CD4-positive, alpha-beta T cell treated with Interleukin-1 beta for 1 hour (primary cell): Measurements from ENCODE around the gene CLOCK.

ENCODE experiments used
- DNase-seq, 2 donors: peaks; one replicate each; pipeline ENCODE4 v3.0.0-alpha.2; 2020 to 2022

CLOCK gene

GRCh38 chr4:55407764-55408163 is 138.9 kb downstream of the CLOCK start:
- no peak for DNase-seq

GRCh38 chr4:55407119-55407518 is 139.6 kb downstream of the CLOCK start:
- no peak for DNase-seq

DNA sequence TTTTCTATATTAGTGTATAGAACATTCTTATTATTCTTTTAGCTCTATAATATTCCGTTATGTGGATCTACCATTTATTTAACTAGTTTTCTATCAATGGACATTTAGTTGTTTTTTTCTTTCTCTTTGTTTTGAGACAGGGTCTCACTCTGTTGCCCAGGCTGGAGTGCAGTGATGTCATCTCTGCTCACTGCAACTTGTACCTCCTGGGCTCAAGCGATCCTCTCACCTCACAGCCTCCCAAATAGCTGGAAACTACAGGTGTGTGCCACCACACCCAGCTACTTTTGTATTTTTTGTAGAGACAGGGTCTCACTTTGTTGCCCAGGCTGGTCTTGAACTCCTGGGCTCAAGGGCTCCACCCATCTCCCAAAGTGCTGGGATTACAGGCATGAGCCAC is 140.2 kb downstream of the CLOCK start:
- no peak for DNase-seq

- no peak for DNase-seq
Measured at GRCh38 chr4:55405073-55405472, 141.6 kb downstream of the CLOCK start.

DNA sequence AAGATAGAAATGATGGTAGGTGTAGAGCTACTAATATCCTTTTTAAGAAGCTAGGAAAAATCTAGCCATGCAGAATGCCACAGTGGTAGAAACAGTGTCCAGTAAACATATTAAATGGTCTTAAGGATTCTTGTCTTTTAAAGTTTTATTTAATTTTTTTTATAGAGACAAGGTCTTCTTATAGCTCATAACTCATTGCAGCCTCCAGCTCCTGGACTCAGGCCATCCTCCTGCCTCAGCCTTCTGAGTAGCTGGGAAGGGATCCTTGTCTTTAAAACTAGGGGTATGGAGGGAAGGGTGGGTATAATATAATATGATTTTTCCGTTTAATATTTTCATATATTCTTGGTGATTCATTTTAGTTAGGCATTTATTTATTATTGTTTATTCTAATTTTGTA is 147.1 kb downstream of the CLOCK start:
- no peak for DNase-seq

GRCh38 chr4:55398966-55399365 is 147.7 kb downstream of the CLOCK start:
- no peak for DNase-seq

GRCh38 chr4:55398461-55398860 is 148.2 kb downstream of the CLOCK start:
- no peak for DNase-seq

DNA sequence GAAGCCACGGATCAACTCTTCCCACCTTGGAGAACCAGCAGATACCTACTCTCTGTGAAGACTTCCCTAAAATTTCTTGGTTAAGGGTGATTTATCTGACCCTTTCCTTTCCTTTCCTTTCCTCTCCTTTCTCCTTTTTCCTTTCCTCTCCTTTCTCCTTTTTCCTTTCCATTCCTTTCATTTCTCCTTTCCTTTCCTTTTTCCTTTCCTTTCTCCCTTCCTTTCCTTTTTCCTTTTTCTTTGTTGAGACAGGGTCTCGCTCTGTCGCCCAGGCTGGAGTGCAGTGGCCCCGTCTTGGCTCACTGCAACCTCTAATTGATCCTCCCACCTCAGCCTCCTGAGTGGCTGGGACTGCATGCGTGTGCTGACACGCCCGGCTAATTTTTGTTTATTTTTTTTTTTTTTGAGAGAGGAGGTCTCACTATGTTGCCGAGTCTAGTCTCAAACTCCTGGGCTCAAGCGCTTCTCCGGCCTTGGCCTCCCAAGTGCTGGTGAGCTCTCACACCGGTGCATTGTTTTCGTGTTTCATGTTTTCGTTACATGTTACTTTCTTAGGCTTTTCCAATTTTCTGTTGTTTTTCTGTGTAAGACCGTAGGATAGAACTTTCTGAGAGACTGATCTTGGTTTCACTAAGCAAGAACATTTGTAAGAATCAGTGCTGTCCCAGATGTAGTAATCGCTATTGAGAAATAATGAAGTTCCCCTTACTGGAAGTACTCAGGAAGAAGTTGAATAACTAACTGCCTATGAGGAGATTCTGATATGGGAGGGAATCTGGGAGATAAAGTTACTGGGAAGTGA is 149.0 kb downstream of the CLOCK start:
- DNase-seq: no peak

DNA sequence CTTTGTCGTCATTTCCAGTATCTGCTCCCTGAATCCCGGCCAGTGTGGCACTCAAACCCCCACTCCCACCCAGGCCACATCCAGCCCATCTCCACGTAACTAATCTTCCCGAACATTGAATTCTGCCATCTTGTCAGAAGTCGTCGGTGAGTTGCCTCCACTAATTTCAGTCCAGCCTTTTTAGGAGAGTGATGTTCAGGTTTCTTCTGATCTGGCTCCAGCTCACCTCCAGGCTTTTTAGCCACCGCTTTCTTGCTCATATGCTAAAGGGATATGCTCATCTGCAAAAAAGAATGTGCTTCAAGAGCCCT is 149.6 kb downstream of the CLOCK start:
- no peak for DNase-seq

GRCh38 chr4:55396308-55397125 is 150.2 kb downstream of the CLOCK start:
- DNase-seq: peak; percentile 27 to 30

GRCh38 chr4:55395529-55396307 is 151.0 kb downstream of the CLOCK start, which contains the start of gene TMEM165:
TMEM165 (plus strand) TSS chr4:55395957; CDS start chr4:55396190, 233 bp downstream.
- peak; percentile 87 to 88 for DNase-seq

GRCh38 chr4:55395218-55395528 is 151.5 kb downstream of the CLOCK start:
- no peak for DNase-seq

DNA sequence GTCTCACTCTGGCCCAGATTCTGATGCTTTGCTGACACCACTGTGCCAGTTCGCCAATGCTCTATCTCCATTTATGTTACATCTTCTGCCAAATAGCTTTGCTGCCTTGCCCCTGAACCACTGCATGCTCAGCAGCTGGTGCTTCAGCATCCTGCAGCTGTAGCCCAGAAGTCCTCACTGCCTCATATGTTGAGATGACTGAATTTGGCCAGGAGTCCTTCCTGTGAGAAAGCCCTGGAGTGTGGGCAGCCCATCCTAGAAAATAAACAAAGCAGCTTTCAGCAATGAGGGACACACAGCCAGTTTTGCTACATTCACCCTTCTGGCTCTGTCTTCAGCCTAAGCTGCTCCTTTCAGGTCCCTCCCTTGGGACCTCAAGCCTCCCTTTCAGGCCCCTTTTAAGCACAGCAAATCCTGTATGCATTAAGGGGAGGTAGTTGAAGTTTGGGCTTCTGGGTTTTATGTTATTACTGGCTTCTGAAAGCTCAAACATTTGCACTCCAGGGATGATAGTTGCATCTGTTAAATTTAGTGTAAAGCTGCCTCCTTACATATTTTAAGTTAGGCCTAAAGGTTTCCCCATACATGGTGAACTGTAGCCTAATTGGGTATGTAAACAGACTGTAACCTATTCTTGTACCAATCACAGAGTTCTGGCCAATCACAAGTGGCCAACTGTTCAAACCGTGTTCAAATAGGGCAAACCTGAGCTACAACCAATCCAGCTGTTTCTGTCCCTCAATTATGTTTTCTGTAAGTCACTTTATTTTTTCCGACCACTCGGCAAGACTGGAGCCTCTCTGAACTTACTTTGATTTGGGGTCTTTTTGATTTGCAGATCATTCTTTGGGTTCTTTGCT is 153.0 kb downstream of the CLOCK start:
- DNase-seq: no peak

DNA sequence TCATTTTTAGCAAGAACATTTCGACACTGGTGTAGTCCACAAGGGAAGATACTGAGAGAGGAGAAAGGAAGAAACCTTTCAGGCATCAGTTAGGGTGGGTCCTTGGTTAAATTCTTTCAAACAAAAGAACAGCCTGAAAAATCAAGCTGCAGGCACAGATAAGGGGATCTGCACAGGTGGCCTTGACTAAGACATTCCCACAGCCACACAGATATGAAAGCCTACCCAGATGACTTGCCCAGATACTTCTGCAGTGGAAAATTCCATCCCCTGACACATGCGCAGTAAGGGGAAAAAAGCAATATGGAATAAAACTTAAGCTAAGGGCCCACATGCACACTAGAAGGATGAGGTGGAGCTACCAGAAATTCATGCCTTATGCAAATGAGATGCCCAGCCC is 159.9 kb downstream of the CLOCK start:
- DNase-seq: no peak

GRCh38 chr4:55386073-55386472 is 160.6 kb downstream of the CLOCK start:
- no peak for DNase-seq

- DNase-seq: no peak
Measured at GRCh38 chr4:55385201-55385649, 161.5 kb downstream of the CLOCK start.

DNA sequence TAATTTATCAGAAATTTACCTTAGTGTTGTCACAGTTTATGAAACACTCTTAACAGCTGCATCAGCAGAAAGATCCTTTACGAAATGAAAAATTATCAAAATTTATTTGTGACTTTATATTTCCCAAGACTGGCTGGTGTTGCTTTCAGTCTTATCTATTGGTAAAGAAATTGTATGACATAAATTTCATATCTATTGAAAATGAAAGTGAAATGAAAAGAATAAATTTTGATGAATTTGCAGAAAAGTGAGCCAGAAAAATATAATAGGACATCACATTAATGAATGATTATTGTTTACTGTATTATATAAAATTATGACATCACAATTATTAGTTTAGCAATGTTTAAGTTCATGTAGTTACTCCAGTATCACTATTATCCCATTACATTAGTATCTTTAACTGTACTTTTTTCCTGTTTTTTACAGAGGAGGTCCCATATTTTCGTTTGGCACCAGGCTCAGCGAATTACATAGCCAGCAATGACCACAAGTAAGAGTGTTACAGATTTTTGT is 164.2 kb downstream of the CLOCK start:
- no peak for DNase-seq

DNA sequence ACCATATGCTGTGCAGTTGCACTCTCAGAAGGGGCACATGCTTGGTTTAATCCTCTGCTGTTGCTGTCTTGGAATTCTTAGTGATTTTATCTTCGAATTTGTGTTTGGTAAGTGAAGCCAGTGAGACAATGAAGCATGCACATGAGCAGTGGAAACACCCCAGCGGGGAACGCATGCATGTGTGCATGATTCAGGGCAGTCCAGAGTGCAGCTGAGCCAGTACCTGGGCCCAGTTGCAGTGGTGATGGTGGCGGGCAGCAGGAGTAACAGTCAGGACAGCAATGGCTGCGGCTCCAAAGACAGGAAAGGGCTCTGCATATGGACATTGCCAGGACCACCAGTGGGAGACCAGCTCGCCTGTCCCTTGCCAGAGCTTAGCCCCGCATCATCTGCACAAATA is 165.2 kb downstream of the CLOCK start:
- no peak for DNase-seq

DNA sequence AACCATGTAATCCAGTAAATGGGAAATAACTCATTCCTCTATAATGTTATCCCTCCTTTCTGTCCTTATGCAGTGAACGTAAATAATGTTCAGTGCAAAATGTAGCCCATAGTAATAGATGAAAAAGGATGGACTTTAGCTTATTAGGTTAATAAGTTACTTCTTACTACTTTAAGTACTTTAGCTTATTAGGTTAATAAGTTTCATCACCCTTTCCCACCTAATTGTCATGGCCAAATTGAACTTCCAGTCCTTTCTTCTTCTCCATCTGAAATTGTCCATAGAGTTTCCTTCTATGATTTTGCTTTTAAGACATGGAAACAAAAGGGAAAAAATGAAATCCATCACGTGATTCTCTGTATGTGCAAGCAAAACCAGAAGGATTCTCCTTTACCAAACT is 166.1 kb downstream of the CLOCK start:
- DNase-seq: no peak

GRCh38 chr4:55378617-55379467 is 167.9 kb downstream of the CLOCK start:
- DNase-seq: no peak
